ENCODE results near the gene SMG1.
"Not testable (repeated sequence)": the region's sequence is repeated elsewhere in the genome, so short reads cannot be mapped to it uniquely, and the experiment has no call there.

Gene SMG1

DNA sequence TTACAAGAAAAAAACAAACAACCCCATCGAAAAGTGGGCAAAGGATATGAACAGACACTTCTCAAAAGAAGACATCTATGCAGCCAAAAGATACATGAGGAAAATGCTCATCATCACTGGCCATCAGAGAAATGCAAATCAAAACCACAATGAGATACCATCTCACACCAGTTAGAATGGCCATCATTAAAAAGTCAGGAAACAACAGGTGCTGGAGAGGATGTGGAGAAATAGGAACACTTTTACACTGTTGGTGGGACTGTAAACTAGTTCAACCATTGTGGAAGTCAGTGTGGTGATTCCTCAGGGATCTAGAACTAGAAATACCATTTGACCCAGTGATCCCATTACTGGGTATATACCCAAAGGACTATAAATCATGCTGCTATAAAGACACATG lies 148.5 kb downstream of the SMG1 start:
- not testable (repeated sequence) for H2AFZ ChIP-seq (ENCODE audit: low read depth, low read length); H3K27me3 ChIP-seq (ENCODE audit: insufficient read depth, low read length); H3K9me3 ChIP-seq (ENCODE audit: low read length); H3K36me3 ChIP-seq (ENCODE audit: insufficient read depth, low read length); H3K4me1 ChIP-seq (ENCODE audit: insufficient read depth, low read length); H3K4me3 ChIP-seq (ENCODE audit: low read length)

DNA sequence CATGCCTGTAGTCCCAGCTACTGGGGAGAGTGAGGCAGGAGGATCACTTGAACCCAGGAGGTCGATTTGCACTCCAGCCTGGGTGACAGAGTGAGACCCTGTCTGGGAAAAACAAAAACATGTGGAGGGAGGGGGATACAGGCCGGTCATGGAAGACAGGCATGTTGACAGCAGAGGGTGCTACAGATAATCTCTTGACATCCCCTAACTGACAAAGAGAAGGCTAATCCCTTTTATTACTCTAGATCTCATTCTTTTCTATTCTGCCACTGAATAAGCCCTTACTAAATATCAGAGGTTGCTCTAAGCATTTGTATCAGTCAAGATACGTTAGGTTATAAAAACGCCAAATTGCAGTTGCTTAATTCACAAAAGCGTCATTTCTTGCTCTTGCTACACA lies 149.9 kb downstream of the SMG1 start:
- H3K27me3 ChIP-seq (ENCODE audit: insufficient read depth, low read length); H3K9me3 ChIP-seq (ENCODE audit: low read length); H3K4me1 ChIP-seq (ENCODE audit: insufficient read depth, low read length); H3K4me3 ChIP-seq (ENCODE audit: low read length); H2AFZ ChIP-seq (ENCODE audit: low read depth, low read length); H3K36me3 ChIP-seq (ENCODE audit: insufficient read depth, low read length): not testable (repeated sequence)

DNA sequence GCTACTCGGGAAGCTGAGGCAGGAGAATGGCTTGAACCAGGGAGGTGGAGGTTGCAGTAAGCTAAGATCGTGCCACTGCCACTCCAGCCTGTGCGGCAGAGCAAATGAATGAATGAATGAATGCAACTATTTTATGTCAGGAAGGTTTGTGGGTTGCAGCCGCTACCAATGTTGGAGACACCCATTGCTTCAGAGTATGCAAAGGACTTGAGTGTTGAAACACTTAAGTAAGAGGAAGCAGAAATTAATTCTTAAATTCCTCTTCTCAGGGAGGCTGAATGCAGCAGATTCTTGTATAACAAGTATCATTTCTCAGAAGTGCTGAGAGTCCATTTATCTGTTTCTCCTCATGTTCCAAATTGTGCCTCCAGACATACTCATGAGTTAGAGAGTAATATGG lies 151.6 kb downstream of the SMG1 start:
- not testable (repeated sequence) for H3K27me3 ChIP-seq (ENCODE audit: insufficient read depth, low read length); H2AFZ ChIP-seq (ENCODE audit: low read depth, low read length); H3K9me3 ChIP-seq (ENCODE audit: low read length); H3K4me1 ChIP-seq (ENCODE audit: insufficient read depth, low read length); H3K36me3 ChIP-seq (ENCODE audit: insufficient read depth, low read length); H3K4me3 ChIP-seq (ENCODE audit: low read length)

DNA sequence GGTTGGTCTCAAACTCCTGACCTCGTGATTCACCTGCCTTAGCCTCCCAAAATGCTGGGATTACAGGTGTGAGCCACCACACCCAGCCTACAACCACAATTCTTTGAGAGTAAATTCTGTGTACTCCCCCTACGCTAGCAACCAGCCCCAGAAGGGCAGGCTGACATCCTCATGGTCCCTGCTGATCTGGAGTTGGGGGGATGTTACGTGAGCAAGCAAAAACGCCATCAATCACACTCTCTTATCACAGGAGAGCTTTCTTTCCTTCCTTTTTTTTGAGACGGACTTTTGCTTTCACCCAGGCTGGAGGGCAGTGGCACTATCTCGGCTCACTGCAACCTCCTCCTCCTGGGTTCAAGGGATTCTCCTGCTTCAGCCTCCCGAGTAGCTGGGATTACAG lies 154.0 kb downstream of the SMG1 start:
- H2AFZ ChIP-seq (ENCODE audit: low read depth, low read length); H3K36me3 ChIP-seq (ENCODE audit: insufficient read depth, low read length); H3K9me3 ChIP-seq (ENCODE audit: low read length); H3K4me3 ChIP-seq (ENCODE audit: low read length); H3K4me1 ChIP-seq (ENCODE audit: insufficient read depth, low read length); H3K27me3 ChIP-seq (ENCODE audit: insufficient read depth, low read length): not testable (repeated sequence)

DNA sequence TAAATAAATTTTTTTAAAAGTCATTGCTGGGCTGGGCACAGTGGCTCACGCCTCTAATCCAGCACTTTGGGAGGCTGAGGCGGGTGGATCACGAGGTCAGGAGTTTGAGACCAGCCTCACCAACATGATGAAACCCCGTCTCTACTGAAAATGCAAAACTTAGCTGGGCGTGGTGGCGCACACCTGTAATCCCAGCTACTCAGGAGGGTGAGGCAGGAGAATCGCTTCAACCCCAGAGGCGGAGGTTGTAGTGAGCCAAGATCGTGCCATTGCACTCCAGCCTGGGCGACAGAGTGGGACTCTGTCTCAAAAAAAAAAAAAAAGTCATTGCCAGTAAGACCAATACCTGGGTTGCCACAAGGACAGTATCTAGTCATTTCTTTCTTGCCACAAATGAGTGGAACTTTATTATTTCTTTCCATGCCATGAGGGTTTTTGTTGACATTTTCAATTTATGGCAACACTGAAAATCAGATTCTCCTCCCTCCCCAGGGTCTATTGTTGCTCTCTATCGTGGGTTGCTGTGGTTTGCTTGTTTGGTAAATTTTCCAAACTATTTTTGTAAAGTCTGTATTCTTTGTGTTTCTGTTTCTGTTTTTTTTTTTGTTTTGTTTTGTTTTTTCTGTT lies 155.8 kb downstream of the SMG1 start:
- not testable (repeated sequence) for H3K4me3 ChIP-seq (ENCODE audit: low read length); H3K27me3 ChIP-seq (ENCODE audit: insufficient read depth, low read length); H3K4me1 ChIP-seq (ENCODE audit: insufficient read depth, low read length); H3K9me3 ChIP-seq (ENCODE audit: low read length); H2AFZ ChIP-seq (ENCODE audit: low read depth, low read length); H3K36me3 ChIP-seq (ENCODE audit: insufficient read depth, low read length)

DNA sequence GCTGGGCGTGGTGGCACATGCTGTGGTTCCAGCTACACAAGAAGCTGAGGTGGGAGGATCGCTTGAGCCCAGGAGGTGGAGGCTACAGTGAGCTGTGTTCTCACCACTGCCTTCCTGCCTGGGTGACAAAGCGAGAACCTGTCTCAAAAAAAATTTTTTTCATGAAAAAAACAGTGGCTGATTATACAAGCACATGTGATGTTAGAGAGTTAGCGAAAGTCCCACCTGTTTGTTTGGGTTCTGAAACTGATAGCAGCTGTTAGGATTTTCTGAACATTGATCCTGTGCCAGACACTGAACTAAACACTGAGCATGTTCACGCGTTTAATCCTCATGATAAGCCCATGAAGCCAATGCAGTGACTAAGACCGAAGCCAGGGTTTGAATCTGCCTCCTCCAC lies 159.0 kb downstream of the SMG1 start:
- H2AFZ ChIP-seq (ENCODE audit: low read depth, low read length); H3K4me1 ChIP-seq (ENCODE audit: insufficient read depth, low read length); H3K36me3 ChIP-seq (ENCODE audit: insufficient read depth, low read length); H3K9me3 ChIP-seq (ENCODE audit: low read length); H3K27me3 ChIP-seq (ENCODE audit: insufficient read depth, low read length); H3K4me3 ChIP-seq (ENCODE audit: low read length): not testable (repeated sequence)

DNA sequence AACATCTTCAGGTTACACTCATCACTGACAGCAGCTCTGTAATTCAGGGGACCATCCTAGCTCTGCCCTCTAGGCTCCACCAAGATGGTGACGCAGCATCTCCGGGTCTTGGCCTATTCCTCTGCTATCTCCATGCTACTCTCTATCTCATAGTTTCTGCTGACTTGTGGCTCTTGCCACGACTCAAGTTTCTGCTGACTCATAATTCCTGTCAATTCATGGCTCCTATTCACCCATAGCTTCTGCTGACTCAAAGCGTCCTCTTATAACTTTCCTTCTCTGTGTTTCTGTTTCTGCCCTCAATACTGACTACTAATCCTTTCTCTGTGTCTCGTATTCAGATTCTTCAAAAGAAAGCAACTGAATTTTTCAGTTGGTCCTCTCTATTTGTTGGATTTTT lies 163.5 kb downstream of the SMG1 start:
- H3K4me3 ChIP-seq (ENCODE audit: low read length); H3K27me3 ChIP-seq (ENCODE audit: insufficient read depth, low read length); H3K4me1 ChIP-seq (ENCODE audit: insufficient read depth, low read length); H2AFZ ChIP-seq (ENCODE audit: low read depth, low read length); H3K9me3 ChIP-seq (ENCODE audit: low read length); H3K36me3 ChIP-seq (ENCODE audit: insufficient read depth, low read length): not testable (repeated sequence)

DNA sequence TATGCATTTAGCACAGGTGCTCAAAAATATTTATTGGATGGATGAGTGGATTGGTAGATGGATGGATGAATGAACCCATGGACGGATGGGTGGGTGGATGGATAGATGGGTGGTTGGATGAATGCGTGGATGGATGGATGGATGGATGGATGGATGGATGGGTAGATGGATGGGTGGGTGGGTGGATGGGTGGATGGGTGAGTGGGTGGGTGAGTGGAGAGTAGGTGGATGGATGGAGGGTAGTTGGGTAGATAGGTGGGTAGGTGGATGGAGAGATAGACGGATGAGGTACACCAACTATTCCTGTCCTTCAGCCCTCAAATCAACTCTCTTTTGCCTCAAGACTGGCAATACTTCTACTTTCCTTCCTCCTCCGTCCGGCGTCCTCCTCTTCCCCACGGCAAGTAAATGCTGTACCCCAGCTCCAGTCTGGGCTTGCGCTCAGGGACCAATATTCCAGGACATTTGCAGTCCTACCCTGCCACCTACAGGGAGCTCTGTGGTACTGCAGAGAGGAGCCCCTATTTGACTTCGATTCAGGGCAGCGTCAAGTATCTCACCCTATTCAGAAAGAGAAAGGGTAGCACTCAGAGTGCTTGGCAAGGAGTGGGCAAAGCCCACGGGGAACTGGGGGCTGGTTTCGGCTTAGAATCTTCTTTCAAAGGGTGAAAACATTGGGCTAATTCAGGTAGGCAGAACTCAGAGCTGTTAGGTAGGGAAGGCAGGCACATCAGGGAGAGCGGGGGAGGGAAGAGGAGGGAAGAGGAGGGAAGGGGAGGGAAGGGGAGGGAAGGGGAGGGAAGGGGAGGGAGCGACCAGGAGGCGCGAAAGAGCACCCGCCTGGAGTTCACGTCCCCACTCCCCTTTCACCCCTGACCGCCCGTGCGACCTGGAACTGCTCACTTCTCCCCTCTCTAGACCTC lies 166.3 kb downstream of the SMG1 start:
- H2AFZ ChIP-seq (ENCODE audit: low read depth, low read length); H3K9me3 ChIP-seq (ENCODE audit: low read length); H3K4me3 ChIP-seq (ENCODE audit: low read length); H3K27me3 ChIP-seq (ENCODE audit: insufficient read depth, low read length); H3K4me1 ChIP-seq (ENCODE audit: insufficient read depth, low read length); H3K36me3 ChIP-seq (ENCODE audit: insufficient read depth, low read length): not testable (repeated sequence)

DNA sequence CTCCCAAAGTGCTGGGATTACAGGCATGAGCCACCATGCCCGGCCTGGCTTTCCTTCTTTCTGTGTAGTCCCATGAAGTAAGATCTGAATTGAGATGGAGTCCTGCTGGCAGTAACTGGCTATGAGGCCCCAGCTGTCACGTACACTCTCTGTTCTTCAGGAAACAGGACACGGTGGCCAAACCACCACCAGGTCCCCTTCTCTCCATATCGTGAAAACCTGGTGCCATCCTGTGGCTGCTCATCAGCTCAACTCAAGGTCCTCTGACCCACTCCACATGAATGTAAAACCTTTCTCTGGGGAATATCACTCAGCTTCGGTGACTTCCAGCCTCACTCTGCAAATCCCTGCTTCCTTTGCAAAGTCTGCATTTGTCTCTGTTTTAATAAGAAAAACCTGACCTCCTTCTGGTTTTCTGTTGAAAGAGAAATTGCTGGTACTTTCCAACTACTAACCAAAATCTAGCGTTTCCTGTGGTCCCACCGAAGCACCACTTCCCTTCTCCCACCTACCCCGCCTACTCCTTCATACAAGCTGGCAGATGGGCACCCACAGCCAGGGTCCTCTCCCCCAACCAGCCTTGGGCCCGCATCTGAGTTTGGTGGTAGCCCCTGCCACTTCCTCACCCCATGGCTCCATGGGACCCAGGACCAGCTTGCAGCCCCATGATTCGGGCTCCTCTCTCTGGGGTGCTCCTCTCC lies 168.1 kb downstream of the SMG1 start:
- H3K4me1 ChIP-seq (ENCODE audit: insufficient read depth, low read length); H2AFZ ChIP-seq (ENCODE audit: low read depth, low read length); H3K9me3 ChIP-seq (ENCODE audit: low read length); H3K4me3 ChIP-seq (ENCODE audit: low read length); H3K27me3 ChIP-seq (ENCODE audit: insufficient read depth, low read length); H3K36me3 ChIP-seq (ENCODE audit: insufficient read depth, low read length): not testable (repeated sequence)

DNA sequence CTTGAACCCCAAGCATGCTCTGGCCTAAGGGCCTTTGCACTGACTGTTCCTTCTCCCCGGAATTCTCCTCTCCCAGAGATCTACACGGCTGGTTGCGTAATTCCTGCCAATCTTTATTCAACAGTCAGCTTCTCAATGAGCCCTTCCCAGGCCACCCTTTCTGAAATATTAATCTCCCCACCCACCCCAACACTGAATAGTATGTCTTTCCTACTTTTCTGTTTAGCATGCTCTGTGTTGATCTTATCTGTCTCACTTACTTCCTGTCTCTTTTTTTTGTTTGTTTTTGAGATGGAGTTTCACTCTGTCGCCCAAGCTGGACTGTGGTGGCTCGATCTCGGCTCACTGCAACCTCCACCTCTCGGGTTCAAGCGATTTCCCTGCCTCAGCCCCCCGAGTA lies 169.6 kb downstream of the SMG1 start:
- not testable (repeated sequence) for H3K4me1 ChIP-seq (ENCODE audit: insufficient read depth, low read length); H3K9me3 ChIP-seq (ENCODE audit: low read length); H3K36me3 ChIP-seq (ENCODE audit: insufficient read depth, low read length); H3K4me3 ChIP-seq (ENCODE audit: low read length); H2AFZ ChIP-seq (ENCODE audit: low read depth, low read length); H3K27me3 ChIP-seq (ENCODE audit: insufficient read depth, low read length)
